Measurements from ENCODE around the gene C19orf25. TPM values are rescaled to one million over a fixed set of nuclear protein-coding genes. Genes with fewer than 3 reads are reported as not detected.
"Not testable (repeated sequence)": the region's sequence is repeated elsewhere in the genome, so short reads cannot be mapped to it uniquely, and the experiment has no call there.

Gene C19orf25
- total and polyA plus RNA-seq, 11 donors, result 9.4 to 29.2 (median 16.0) TPM

DNA sequence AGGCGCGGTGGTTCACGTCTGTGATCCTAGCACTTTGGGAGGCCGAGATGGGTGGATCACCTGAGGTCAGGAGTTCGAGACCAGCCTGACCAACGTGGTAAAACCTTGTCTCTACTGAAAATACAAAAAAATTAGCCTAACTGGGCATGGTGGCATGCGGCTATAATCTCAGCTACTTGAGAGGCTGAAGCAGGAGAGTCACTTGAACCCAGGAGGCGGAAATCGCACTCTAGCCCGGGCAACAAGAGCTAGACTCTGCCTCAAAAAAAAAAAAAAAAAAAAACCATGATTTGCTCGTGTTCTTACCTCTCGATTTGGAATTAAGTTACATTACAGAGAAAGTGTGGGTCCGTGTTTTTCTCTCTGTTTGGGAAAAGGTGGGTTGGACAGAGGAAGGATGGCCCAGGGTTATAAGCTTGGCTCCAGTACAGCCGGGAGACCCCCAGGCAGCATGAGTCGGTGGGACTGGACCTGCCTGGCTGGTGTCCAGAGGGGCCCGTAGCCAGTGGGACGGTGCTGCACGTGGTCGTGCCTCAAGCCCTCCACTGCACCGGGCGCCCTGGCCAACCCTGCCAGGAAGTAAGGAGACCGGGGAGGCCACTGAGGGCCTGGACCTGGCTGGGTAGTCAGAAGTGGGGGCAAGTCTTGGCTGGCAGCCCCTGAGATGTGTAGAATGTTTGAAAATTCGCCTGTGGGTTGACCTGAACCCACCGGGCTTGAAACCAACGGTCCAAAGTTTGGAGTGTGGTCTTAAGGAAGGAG, 37.2 kb downstream of the C19orf25 start:
- DNase-seq (peak in 1 of 5 donors; percentile 29), ATAC-seq (no peak)
- H3K27me3 ChIP-seq, result peaks cover 7 to 17% (median 16%) of the 10 kb centered on the region in 9 donors
- H3K27ac ChIP-seq, result no peak overlapping the region
- peaks cover 2 to 54% (median 35%) of the 10 kb centered on the region in 12 donors for H3K4me1 ChIP-seq
- TF ChIP-seq POLR2A (IDR thresholded peaks at IDR 0.05), result no peak
- TF ChIP-seq, protein P1, sequence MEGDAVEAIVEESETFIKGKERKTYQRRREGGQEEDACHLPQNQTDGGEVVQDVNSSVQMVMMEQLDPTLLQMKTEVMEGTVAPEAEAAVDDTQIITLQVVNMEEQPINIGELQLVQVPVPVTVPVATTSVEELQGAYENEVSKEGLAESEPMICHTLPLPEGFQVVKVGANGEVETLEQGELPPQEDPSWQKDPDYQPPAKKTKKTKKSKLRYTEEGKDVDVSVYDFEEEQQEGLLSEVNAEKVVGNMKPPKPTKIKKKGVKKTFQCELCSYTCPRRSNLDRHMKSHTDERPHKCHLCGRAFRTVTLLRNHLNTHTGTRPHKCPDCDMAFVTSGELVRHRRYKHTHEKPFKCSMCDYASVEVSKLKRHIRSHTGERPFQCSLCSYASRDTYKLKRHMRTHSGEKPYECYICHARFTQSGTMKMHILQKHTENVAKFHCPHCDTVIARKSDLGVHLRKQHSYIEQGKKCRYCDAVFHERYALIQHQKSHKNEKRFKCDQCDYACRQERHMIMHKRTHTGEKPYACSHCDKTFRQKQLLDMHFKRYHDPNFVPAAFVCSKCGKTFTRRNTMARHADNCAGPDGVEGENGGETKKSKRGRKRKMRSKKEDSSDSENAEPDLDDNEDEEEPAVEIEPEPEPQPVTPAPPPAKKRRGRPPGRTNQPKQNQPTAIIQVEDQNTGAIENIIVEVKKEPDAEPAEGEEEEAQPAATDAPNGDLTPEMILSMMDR (IDR thresholded peaks at IDR 0.05), result no peak
- H3K9me3 ChIP-seq, result no peaks in the 10 kb centered on the region
- peaks cover 8 to 38% (median 34%) of the 10 kb centered on the region in 9 donors for H3K36me3 ChIP-seq
- intact Hi-C loops (cut with DNase I), result loop anchor here in 1 of 10 donors (10.0 kb wide), 1 partner anchor 127 kb away; no protein-coding TSS in a partner anchor
- 87 to 90% (median 89%) methylated on average over 25 of the region's 25 CpGs for WGBS, 4 donors
- no peak overlapping the region for H3K4me3 ChIP-seq

- no peak for DNase-seq
- Histone ChIP-seq H3K36me3 (peaks cover 8 to 38% (median 34%) of the 10 kb centered on the region in 9 donors), H3K9me3 (no peaks in the 10 kb centered on the region), H3K4me1 (peaks cover 2 to 45% (median 31%) of the 10 kb centered on the region in 12 donors), H3K27me3 (peaks cover 0 to 9% (median 8%) of the 10 kb centered on the region in 9 donors), H3K4me3 (no peak overlapping the region), H3K27ac (no peak overlapping the region)
- TF ChIP-seq POLR2A (IDR thresholded peaks at IDR 0.05), result no peak
- TF ChIP-seq, protein P1 (IDR thresholded peaks at IDR 0.05), result no peak
- no peak for ATAC-seq
- WGBS, 4 donors, result 90 to 94% (median 93%) methylated on average over 9 of the region's 9 CpGs
- intact Hi-C loops (cut with DNase I), result loop anchor here in 1 of 10 donors (10.0 kb wide), 1 partner anchor 126 kb away; no protein-coding TSS in a partner anchor
Measured at GRCh38 chr19:1441022-1441426, 38.0 kb downstream of the C19orf25 start.

GRCh38 chr19:1440418-1440801, 38.6 kb downstream of the C19orf25 start:
- Histone ChIP-seq H3K27ac (no peak overlapping the region), H3K27me3 (peaks cover 0 to 3% (median 2%) of the 10 kb centered on the region in 9 donors), H3K4me3 (no peak overlapping the region), H3K36me3 (peaks cover 8 to 43% (median 39%) of the 10 kb centered on the region in 9 donors), H3K9me3 (no peaks in the 10 kb centered on the region), H3K4me1 (peaks cover 2 to 39% (median 27%) of the 10 kb centered on the region in 12 donors)
- no peak for ATAC-seq
- TF ChIP-seq POLR2A (IDR thresholded peaks at IDR 0.05), result no peak
- TF ChIP-seq, protein P1 (IDR thresholded peaks at IDR 0.05), result no peak
- intact Hi-C loops (cut with DNase I), result loop anchor here in 1 of 10 donors (10.0 kb wide), 1 partner anchor 126 kb away; no protein-coding TSS in a partner anchor
- DNase-seq, result no peak
- 90 to 93% (median 91%) methylated on average over 14 to 15 of the region's 15 CpGs for WGBS, 4 donors

DNA sequence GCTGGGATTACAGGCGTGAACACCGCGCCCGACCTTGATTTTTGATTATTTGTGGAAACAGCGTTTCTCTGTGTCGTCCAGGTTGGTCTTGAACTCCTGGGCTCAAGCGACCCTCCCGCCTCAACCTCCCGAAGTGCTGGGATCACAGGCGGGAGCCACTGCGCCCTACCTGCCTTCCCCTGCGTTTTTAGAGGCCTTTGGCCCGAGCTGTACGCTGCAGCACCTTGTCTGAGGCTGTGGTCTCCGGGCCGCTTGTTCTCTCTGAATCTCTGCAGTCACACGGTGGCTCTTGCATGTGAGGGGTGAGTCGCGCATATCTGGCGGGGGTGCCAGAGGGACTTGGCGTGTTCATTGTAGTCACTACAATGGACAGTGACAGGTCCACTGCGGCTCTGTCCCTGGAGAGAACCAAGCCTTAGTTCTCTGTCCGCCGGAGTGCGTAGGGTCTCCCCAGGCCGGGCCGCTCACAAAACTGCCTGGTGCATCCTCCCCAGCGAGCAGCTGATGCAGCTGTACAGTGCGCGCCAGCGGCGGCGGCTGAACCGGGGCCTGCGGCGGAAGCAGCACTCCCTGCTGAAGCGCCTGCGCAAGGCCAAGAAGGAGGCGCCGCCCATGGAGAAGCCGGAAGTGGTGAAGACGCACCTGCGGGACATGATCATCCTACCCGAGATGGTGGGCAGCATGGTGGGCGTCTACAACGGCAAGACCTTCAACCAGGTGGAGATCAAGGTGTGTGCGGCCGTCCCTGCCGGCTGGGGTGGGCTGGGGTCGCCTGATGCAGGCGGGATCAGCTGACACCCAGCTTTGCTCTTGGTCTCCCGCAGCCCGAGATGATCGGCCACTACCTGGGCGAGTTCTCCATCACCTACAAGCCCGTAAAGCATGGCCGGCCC, 39.2 kb downstream of the C19orf25 start:
- DNase-seq, result peak in 1 of 5 donors; percentile 15
- ATAC-seq, H3K9me3 ChIP-seq, H3K27me3 ChIP-seq: not testable (repeated sequence)
- Histone ChIP-seq H3K27ac (peak overlapping the region in 1 of 12 donors; percentile 94), H3K4me1 (peaks cover 2 to 33% (median 21%) of the 10 kb centered on the region in 12 donors), H3K36me3 (peaks cover 8 to 49% (median 43%) of the 10 kb centered on the region in 9 donors), H3K4me3 (peak overlapping the region in 11 of 12 donors; percentile 57 to 100 (median 93))
- intact Hi-C loops (cut with DNase I), result loop anchor here in 2 of 10 donors (5.0 to 10.0 kb wide), 2 partner anchors 125 to 162 kb away; partner anchors contain the start of gene FAM174C (in 1 of the 2)
- WGBS, 4 donors, result 82 to 86% (median 84%) methylated on average over 50 to 57 of the region's 57 CpGs

Measured in heart left ventricle (tissue), 16 donors.